Subcutaneous adipose tissue (tissue), 4 donors: Measurements from ENCODE around the gene VPS37C. TPM values are rescaled to one million over a fixed set of nuclear protein-coding genes. Genes with fewer than 3 reads are reported as not detected.

Experiments
- total RNA-seq, 4 donors: library from RNA; depleted of rRNA; stranded (reverse); fragments of >200 nt; gene quantifications; one replicate each; pipeline ENCODE4 v1.1.0, GENCODE V29; 2016
- TF ChIP-seq, protein P1 (sequence below): fragments of 450-650 bp; IDR thresholded peaks from one replicate; pipeline ENCODE4 v1.5.1; 2016; ENCODE audit warnings: low read depth, mild to moderate bottlenecking, control low read depth, antibody characterized with exemption, moderate library complexity

VPS37C gene
- total RNA-seq, 4 donors from 2014 or later: 6.7 to 10.9 (median 8.8) TPM

DNA sequence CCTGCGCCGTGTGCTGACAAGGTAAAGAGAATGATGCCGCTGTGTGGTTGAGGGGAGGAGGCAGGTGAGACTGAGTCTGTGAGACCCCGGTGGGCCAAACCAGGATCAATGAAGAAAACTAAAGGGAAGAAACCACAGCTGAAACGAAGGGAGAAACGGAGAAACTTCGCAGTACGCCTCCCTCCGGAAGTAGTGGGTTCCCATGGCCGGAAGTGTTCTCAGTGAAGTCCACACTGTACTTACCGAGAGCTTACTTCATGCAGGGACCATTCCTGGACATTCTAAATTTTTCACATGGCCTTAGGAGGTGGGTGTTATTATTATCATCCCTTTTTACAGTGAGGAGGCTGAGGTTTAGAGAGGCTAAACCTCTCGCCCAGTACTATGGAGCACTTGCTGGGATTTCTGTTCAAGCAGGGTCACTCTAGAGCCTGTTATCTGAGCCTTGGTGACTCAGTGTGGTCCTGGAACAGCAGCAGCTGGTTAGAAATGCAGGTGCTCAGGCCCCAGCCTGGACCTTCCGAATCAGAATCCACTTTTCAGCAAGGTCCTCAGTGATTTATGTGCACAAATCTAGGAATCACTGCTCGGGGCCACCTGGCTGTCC, 41.0 kb downstream of the VPS37C start:
- TF ChIP-seq, protein P1, sequence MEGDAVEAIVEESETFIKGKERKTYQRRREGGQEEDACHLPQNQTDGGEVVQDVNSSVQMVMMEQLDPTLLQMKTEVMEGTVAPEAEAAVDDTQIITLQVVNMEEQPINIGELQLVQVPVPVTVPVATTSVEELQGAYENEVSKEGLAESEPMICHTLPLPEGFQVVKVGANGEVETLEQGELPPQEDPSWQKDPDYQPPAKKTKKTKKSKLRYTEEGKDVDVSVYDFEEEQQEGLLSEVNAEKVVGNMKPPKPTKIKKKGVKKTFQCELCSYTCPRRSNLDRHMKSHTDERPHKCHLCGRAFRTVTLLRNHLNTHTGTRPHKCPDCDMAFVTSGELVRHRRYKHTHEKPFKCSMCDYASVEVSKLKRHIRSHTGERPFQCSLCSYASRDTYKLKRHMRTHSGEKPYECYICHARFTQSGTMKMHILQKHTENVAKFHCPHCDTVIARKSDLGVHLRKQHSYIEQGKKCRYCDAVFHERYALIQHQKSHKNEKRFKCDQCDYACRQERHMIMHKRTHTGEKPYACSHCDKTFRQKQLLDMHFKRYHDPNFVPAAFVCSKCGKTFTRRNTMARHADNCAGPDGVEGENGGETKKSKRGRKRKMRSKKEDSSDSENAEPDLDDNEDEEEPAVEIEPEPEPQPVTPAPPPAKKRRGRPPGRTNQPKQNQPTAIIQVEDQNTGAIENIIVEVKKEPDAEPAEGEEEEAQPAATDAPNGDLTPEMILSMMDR: no peak

DNA sequence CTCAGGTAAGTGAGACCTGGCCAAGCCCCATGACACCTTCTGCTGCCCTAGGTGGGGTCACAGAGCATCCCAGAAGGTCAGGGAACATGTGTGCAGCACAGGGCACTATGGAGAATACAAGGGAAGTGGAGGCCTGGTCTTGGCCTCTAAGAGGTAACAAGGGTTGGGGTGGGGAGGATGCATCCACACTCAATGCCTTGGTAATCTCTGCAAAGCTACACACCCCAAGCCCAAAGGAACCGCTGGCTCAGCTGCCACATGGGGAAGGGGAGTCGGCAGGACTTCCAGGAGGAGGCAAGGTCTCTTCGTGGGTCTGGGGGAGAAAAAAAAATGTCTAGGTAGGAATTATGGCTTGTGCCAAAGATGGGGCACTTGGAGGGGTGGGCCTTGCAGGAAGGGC, 41.7 kb downstream of the VPS37C start:
- TF ChIP-seq, protein P1: no peak

DNA sequence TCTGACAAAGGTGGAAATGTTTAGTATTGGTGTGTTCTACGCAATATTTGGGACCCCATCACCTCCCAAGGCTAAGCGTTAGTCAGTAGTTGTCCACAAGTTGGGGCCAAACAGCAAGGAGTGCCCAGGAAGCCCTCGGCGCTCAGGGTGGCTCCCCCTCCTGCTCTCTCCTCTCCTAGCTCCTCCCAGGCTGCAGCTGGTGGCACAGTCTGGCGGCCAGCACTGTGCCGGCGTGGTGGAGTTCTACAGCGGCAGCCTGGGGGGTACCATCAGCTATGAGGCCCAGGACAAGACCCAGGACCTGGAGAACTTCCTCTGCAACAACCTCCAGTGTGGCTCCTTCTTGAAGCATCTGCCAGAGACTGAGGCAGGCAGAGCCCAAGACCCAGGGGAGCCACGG, 42.2 kb downstream of the VPS37C start:
- TF ChIP-seq, protein P1: no peak

DNA sequence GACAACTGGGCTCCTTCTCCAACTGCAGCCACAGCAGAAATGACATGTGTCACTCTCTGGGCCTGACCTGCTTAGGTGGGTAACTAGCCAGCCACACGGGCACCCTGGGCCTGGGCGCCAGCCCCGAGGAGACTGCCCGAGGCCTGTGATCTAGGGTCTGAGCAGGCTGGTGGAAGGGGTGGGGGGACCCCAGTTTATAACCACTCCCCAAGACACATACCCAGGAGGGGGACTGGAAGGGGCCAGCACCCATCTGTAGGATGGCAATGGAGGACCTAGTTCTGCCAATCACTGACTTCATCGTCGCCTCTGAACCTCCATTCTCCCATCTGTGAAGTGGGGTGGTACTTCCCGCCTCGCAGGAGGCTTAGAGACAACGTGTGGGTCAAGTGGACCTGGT, 42.8 kb downstream of the VPS37C start:
- TF ChIP-seq, protein P1: no peak

DNA sequence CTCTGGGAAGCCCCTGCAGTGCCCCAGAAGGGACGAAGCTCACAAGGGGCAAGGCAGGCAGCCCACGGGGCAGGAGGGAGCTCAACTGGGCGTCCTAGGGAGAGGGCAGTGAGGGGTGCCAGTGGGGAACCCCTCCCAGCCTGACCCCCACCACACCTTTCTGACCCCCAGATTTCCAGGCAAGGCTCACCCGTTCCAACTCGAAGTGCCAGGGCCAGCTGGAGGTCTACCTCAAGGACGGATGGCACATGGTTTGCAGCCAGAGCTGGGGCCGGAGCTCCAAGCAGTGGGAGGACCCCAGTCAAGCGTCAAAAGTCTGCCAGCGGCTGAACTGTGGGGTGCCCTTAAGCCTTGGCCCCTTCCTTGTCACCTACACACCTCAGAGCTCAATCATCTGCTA, 43.2 kb downstream of the VPS37C start:
- TF ChIP-seq, protein P1: no peak

DNA sequence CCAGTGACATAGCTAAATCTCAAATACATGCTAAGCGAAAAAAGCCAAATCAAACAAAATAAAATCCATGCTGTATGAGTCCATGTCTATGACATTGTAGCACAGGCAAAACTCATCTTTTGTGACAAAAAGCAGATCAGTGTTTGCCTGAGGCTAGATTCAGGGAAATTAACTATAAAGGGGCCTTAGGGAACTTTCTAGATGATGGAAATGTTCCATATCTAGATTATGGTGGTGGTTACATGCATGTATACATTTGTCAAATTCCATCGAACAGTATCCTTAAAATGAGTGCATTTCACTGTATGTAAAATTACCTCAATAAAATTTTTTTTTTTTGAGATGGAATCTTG, 44.1 kb downstream of the VPS37C start:
- TF ChIP-seq, protein P1: no peak

DNA sequence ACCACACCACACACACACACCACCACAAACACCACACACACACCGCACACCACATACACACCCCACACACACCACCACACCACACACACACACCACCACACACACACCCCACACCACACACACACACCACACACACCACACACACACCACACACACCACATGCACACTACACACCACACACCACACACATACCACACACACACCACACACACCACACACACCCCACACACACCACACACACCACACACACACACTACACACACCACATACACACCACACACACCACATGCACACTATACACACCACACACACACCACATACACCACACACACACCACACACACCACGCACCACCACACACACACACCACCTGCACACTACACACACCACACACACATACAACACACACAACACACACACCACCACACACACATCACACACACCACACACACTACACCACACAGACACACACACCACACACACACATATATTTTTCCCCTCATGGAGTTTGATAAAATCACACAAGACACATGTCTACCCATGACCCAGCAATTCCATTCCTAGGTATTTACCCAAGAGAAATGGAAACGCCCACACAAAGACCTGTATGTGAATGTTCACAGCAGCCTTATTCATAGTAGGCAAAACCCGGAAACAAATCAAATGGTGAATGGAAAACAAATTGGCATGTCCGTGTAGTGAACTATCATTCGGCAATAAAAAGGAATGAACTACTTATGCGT, 44.6 kb downstream of the VPS37C start:
- TF ChIP-seq, protein P1: no peak
